ENCODE results near the gene BEST1. TPM values are rescaled to one million over a fixed set of nuclear protein-coding genes. Genes with fewer than 3 reads are reported as not detected.

The BEST1 gene
- total RNA-seq, 1 donor from 2014 or later: 0.58 TPM

- no peak for TF ChIP-seq CTCF (IDR thresholded peaks at IDR 0.05; ENCODE audit: borderline replicate concordance)
- intact Hi-C loops (cut with micrococcal nuclease): no loop called here
These were observed 31.8 kb upstream of the BEST1 start for GRCh38 chr11:61918251-61918937.

GRCh38 chr11:61918938-61919704, 31.0 kb upstream of the BEST1 start:
- H3K27ac ChIP-seq (replicated peaks): peak overlapping the region; percentile 94
- DNase-seq: peak; percentile 64
- TF ChIP-seq CTCF (IDR thresholded peaks at IDR 0.05; ENCODE audit: borderline replicate concordance): no peak
- no peaks in the 10 kb centered on the region for H3K9me3 ChIP-seq (replicated peaks)
- peaks cover 10% of the 10 kb centered on the region for H3K27me3 ChIP-seq (ENCODE audit: low read depth)
- peaks cover 71% of the 10 kb centered on the region for H3K4me1 ChIP-seq
- intact Hi-C loops (cut with micrococcal nuclease): no loop called here
- no peaks in the 10 kb centered on the region for H3K36me3 ChIP-seq
- no peak overlapping the region for H3K4me3 ChIP-seq

More at GRCh38 chr11:61918251-61918937, 31.8 kb upstream of the BEST1 start:
- Histone ChIP-seq H3K4me3 (peak overlapping the region; percentile 78), H3K4me1 (peaks cover 66% of the 10 kb centered on the region), H3K27me3 (ENCODE audit: low read depth) (peaks cover 10% of the 10 kb centered on the region), H3K36me3 (no peaks in the 10 kb centered on the region), H3K27ac (replicated peaks) (peak overlapping the region; percentile 94), H3K9me3 (replicated peaks) (no peaks in the 10 kb centered on the region)
- no peak for DNase-seq

DNA sequence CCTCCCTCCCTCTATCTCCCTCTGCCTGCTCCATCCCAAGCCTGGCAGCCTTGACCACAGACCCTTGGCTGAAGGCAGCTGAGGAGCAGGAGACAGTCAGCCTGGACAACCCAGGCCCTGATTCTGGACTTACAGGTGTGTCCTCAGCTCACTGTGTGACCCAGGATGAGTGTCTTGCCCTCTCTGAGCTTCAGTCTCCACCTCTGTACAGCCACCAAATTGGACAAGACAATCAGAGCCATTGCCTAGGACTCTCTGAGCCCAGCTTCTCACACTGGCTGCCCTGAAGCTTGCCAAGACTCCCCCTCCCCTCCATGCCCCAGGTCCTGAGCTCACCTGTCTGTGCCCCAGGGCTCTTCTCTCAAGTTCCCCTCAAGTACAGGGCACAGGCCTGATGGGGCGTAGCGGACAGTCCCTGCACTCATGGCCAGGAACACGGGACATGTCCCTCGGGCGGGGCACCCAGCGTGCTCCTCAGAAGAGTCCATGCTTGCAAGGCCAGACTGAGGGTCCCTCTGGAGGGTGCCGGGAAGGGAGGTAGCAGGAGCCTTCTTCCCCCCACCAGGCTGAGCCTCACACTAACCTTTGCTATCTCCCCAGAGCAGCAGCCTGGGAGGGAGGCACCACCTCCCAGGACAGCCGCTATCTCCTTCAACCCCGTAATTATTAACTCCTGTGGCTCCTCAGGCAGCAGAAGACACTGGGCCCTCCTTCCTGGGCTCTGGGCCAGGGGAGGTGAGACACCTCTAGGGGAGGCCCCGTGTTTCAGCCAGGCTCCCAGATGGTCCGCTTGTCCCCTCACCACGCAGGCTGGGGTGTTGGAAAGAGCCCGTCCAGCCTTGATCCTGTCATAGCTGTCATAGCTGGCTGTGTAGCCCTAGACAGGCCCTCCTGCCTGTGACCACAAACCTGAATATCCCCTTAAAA, 30.2 kb upstream of the BEST1 start:
- intact Hi-C loops (cut with micrococcal nuclease): no loop called here
- no peak for TF ChIP-seq CTCF (IDR thresholded peaks at IDR 0.05; ENCODE audit: borderline replicate concordance)
- H3K36me3 ChIP-seq: no peaks in the 10 kb centered on the region
- H3K9me3 ChIP-seq (replicated peaks): no peaks in the 10 kb centered on the region
- H3K27me3 ChIP-seq (ENCODE audit: low read depth): peaks cover 10% of the 10 kb centered on the region
- H3K4me1 ChIP-seq: peaks cover 73% of the 10 kb centered on the region
- no peak overlapping the region for H3K4me3 ChIP-seq
- DNase-seq: peak; percentile 15
- H3K27ac ChIP-seq (replicated peaks): peak overlapping the region; percentile 94

DNA sequence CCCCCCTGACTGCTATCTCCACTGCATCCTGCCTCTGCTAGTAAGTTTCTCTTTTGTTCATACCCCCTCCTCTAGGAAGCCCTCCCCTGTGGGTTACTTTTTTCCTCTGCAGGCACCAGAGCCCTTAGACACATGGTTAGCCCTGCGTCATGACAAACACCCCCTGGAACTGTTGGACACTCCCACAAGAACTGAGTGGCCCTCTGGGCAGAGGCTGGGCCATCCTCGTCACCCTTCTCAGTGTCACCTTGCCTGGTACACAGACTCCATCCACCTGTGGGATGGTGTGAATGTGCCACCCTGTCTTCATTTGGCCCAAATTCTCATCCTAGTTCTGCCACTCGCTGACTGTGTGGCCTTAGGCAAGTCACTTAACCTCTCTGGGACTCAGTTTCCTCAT, 28.7 kb upstream of the BEST1 start:
- H3K4me1 ChIP-seq: peaks cover 67% of the 10 kb centered on the region

More for the DNA sequence above, 28.7 kb upstream of the BEST1 start:
- peak overlapping the region; percentile 94 for H3K27ac ChIP-seq (replicated peaks)
- no peaks in the 10 kb centered on the region for H3K36me3 ChIP-seq
- H3K9me3 ChIP-seq (replicated peaks): no peaks in the 10 kb centered on the region
- H3K4me3 ChIP-seq: no peak overlapping the region
- H3K27me3 ChIP-seq (ENCODE audit: low read depth): peaks cover 10% of the 10 kb centered on the region
- no peak for DNase-seq
- TF ChIP-seq CTCF (IDR thresholded peaks at IDR 0.05; ENCODE audit: borderline replicate concordance): no peak
- intact Hi-C loops (cut with micrococcal nuclease): no loop called here

Measured in left ventricle myocardium inferior (tissue), 1 donor.